Transverse colon (tissue), 4 donors: ENCODE results near the gene ORC1. TPM values are rescaled to one million over a fixed set of nuclear protein-coding genes. Genes with fewer than 3 reads are reported as not detected.

Experiments used
- DNase-seq: peaks from one replicate; pipeline ENCODE4 v3.0.0-alpha.2; 2019
- H3K27ac ChIP-seq, 4 donors: fragments of 200-600 bp; sonication (generic); 2 replicates each; pipeline ENCODE4 v1.5.1; 2016 to 2018; ENCODE audit warnings: inconsistent platforms in 4 of 4
- H3K27me3 ChIP-seq: fragments of 200-600 bp; sonication (generic); 2 replicates; pipeline ENCODE4 v1.5.1; 2017; ENCODE audit warnings: inconsistent platforms
- H3K36me3 ChIP-seq, 4 donors: fragments of 200-600 bp; sonication (generic); 2 replicates each; pipeline ENCODE4 v1.5.1; 2017 to 2019; ENCODE audit warnings: inconsistent platforms in 4 of 4
- H3K4me1 ChIP-seq, 4 donors: fragments of 200-600 bp; sonication (generic); 2 replicates each; pipeline ENCODE4 v1.5.1; 2017 to 2020; ENCODE audit warnings: inconsistent platforms in 4 of 4
- H3K4me3 ChIP-seq, 4 donors: fragments of 200-600 bp; sonication (generic); 1 replicate in 1 of 4; 2 replicates in 3 of 4; pipeline versions ENCODE4 v1.5.1 to v1.6.1; 2017 to 2019; ENCODE audit warnings: inconsistent platforms in 4 of 4
- H3K9me3 ChIP-seq, 2 donors: fragments of 200-600 bp; sonication (generic); 2 replicates each; pipeline ENCODE4 v1.5.1; 2017 to 2019; ENCODE audit warnings: inconsistent platforms in 2 of 2
- CTCF ChIP-seq, 5 experiments: fragments of 200-600 bp in 3 of 5; fragments of 450-650 bp in 2 of 5; sonication (generic) in 3 of 5; IDR thresholded peaks; 1 replicate in 2 of 5; 2 replicates in 3 of 5; pipeline ENCODE4 v1.5.1; 2016 to 2017; ENCODE audit warnings: antibody characterized with exemption in 5 of 5, inconsistent platforms in 3 of 5, mild to moderate bottlenecking in 2 of 5, moderate library complexity in 1 of 5
- EP300 ChIP-seq: sonication (generic); formaldehyde crosslinking; IDR thresholded peaks from one replicate; pipeline ENCODE4 v1.6.1; 2017; ENCODE audit warnings: antibody characterized with exemption, low read depth
- POLR2A ChIP-seq: fragments of 450-650 bp; IDR thresholded peaks from one replicate; pipeline ENCODE4 v1.6.1; 2016; ENCODE audit warnings: antibody characterized with exemption, mild to moderate bottlenecking, moderate library complexity
- POLR2AphosphoS5 ChIP-seq, 3 donors: sonication (generic); formaldehyde crosslinking; IDR thresholded peaks; one replicate each; pipeline ENCODE4 v1.6.1; 2016; ENCODE audit warnings: antibody characterized with exemption in 3 of 3
- WGBS, 2 donors: methylation state at CpG; one replicate each; pipeline ENCODE4 v1.1.5; 2018; ENCODE audit warnings: low coverage in 1 of 2; 5-methylcytosine and 5-hydroxymethylcytosine counted together
- in situ Hi-C, 4 donors: fragments of 200-750 bp; cut with MboI; loops; one replicate each; pipeline versions ENCODE4 v1.15.0 to v1.15.1; 2017; ENCODE audit warnings: low sequenced_read_pairs in 3 of 4, low pct_ligation_motif_present in 1 of 4, low pct_unique_long_range_greater_than_20kb in 1 of 4
- intact Hi-C: fragments of 100-400 bp; cut with DNase I; formaldehyde crosslinking; loops from one replicate; pipeline ENCODE4 v1.15.1; 2023; ENCODE audit warnings: low total_unique reads
- total RNA-seq, 4 donors: library from RNA; depleted of rRNA; stranded (reverse); fragments of >200 nt; gene quantifications; one replicate each; pipeline ENCODE4 v1.1.0, GENCODE V29; 2016

ORC1 gene
- total RNA-seq, 4 donors from 2014 or later: 1.00 to 1.7 (median 1.6) TPM; not detected in 1

GRCh38 chr1:52355436-52355835, 48.8 kb downstream of the ORC1 start:
- WGBS, 2 donors: 93 to 96% methylated on average over 8 of the region's 8 CpGs
- TF ChIP-seq POLR2A: no peak
- no peak for TF ChIP-seq CTCF (IDR thresholded peaks at IDR 0.05)
- TF ChIP-seq POLR2AphosphoS5 (IDR thresholded peaks at IDR 0.05): no peak
- no peak for TF ChIP-seq EP300
- no peak overlapping the region for H3K4me3 ChIP-seq
- intact Hi-C loops: no loop called here
- H3K27ac ChIP-seq: no peak overlapping the region
- no peaks in the 10 kb centered on the region for H3K4me1 ChIP-seq
- DNase-seq: no peak
- H3K36me3 ChIP-seq: peaks cover 0 to 84% (median 43%) of the 10 kb centered on the region in 4 donors
- no peaks in the 10 kb centered on the region for H3K9me3 ChIP-seq
- no peaks in the 10 kb centered on the region for H3K27me3 ChIP-seq
- in situ Hi-C loops: no loop called here

- no peaks in the 10 kb centered on the region for H3K4me1 ChIP-seq
- in situ Hi-C loops (no loop called here), intact Hi-C loops (no loop called here)
- peaks cover 0 to 61% (median 24%) of the 10 kb centered on the region in 4 donors for H3K36me3 ChIP-seq
- no peaks in the 10 kb centered on the region for H3K27me3 ChIP-seq
- TF ChIP-seq CTCF (IDR thresholded peaks at IDR 0.05) (no peak), EP300 (no peak), POLR2AphosphoS5 (IDR thresholded peaks at IDR 0.05) (no peak), POLR2A (no peak)
- H3K9me3 ChIP-seq: no peaks in the 10 kb centered on the region
- H3K27ac ChIP-seq: no peak overlapping the region
- H3K4me3 ChIP-seq: no peak overlapping the region
- 87% methylated on average over 7 of the region's 7 CpGs; no CpG with 5 or more reads in 1 of the 2 donors for WGBS, 2 donors
- DNase-seq: no peak
These were observed 51.5 kb downstream of the ORC1 start for GRCh38 chr1:52352690-52353089.

- H3K9me3 ChIP-seq: no peaks in the 10 kb centered on the region
These were observed 55.4 kb downstream of the ORC1 start for GRCh38 chr1:52348704-52349300.

GRCh38 chr1:52346653-52347052, 57.6 kb downstream of the ORC1 start:
- H3K27ac ChIP-seq: no peak overlapping the region
- H3K4me3 ChIP-seq: no peak overlapping the region
- TF ChIP-seq POLR2AphosphoS5 (IDR thresholded peaks at IDR 0.05): no peak
- TF ChIP-seq EP300: no peak
- no peak for TF ChIP-seq POLR2A
- no peak for TF ChIP-seq CTCF (IDR thresholded peaks at IDR 0.05)
- no peaks in the 10 kb centered on the region for H3K27me3 ChIP-seq
- intact Hi-C loops (no loop called here), in situ Hi-C loops (no loop called here)
- peaks cover 0 to 11% (median 0%) of the 10 kb centered on the region in 4 donors for H3K36me3 ChIP-seq
- 81 to 95% methylated on average over 4 of the region's 4 CpGs for WGBS, 2 donors
- H3K4me1 ChIP-seq: no peaks in the 10 kb centered on the region
- H3K9me3 ChIP-seq: no peaks in the 10 kb centered on the region
- DNase-seq: no peak

More at GRCh38 chr1:52348704-52349300, 55.4 kb downstream of the ORC1 start:
- DNase-seq: no peak
- in situ Hi-C loops (no loop called here), intact Hi-C loops (no loop called here)
- Histone ChIP-seq H3K36me3 (peaks cover 0 to 22% (median 4%) of the 10 kb centered on the region in 4 donors), H3K27ac (no peak overlapping the region), H3K27me3 (no peaks in the 10 kb centered on the region), H3K4me3 (no peak overlapping the region), H3K4me1 (no peaks in the 10 kb centered on the region)
- TF ChIP-seq CTCF (IDR thresholded peaks at IDR 0.05): no peak
- no peak for TF ChIP-seq POLR2AphosphoS5 (IDR thresholded peaks at IDR 0.05)
- 59% methylated on average over 8 of the region's 8 CpGs; no CpG with 5 or more reads in 1 of the 2 donors for WGBS, 2 donors
